Measurements from ENCODE around the gene SLC13A5. TPM values are rescaled to one million over a fixed set of nuclear protein-coding genes. Genes with fewer than 3 reads are reported as not detected.
"Not testable (repeated sequence)": the region's sequence is repeated elsewhere in the genome, so short reads cannot be mapped to it uniquely, and the experiment has no call there.

The SLC13A5 gene
- total RNA-seq, result 0.41 TPM

DNA sequence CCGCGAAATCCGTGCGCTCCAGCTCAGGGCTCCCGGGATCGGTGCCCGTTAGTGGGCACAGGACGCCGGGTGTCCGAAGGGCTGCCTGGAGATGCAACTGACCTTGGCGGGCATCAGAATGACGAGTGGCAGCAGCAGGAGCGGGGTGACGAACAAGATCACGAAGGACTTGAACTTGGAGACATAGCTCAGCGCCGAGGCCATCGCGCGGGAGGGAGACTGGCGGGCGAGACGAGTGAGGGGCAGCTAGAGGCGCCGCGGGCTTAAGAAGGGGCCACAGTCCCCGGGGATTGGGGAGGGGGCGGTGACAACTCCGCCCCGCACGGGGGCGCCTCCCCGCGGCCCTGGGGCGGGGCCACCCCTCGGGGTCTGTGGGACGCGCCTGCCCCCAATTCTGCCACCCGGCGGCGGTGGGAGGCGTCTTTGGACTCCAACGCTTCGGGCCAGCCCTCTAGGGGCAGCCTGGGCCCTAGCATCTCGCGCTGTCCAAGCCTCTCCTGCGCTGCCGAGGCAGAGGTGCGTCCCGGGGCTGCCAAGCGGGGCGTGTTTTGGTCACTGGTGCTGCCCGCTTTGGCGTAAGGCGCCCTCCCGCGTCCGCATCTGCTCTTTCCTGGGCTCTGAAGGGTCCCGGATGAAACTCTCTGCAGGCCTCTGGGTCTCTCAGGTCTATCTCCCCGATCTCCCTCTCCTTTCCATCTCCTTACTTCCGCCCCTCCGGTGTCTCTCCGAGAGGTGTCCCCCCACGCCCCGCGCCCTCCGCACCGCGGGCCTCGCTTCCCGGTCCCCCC, at the start of gene SLC13A5:
SLC13A5 (minus strand) TSS at position 240 of the 788 bp plus-strand sequence; CDS start at position 204, 36 bp downstream.
- no peak for FAIRE-seq
- peak; percentile 47 to 70 for DNase-seq (ENCODE audit: low spot score in 2 of 2)

DNA sequence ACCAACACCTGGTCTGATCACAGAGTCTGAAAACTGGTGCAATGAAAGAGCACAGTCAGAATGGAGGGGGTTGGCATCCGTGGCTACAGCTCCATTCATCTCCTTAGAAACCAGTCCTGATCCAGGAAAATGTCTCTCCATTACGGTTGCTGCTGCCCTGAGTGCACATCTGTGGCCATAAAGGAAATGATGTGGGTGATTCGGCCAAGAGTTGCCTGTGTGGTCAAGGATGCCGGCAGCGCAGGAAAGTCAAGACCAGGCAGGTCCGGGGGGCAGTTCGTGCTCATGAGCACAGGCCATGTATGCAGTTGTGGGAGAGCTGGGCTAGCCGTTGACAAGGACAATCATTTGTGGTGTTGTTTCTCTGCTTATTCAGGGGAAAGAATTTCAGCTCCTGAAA, 48.6 kb upstream of the SLC13A5 start:
- FAIRE-seq, result no peak
- DNase-seq (ENCODE audit: low spot score in 2 of 2), result no peak

DNA sequence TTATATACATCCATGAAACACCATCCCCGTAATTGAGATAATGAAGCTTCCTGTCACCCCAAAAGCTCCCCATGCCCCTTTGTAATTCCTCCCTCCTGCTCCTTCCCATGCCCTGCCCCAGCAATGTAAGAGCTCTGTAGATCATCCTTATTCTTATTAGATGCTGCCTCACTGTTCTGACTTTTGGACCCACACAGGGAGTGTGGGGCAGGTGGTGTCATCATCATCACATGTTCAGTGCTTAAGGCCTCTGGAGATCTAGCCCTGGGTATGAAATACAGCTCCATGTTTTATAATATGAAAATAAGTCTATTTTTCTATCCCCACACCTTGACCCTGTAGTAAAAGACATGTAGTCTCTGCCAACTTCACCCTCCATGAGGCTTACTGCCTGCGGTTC, 44.6 kb upstream of the SLC13A5 start:
- FAIRE-seq (no peak), DNase-seq (ENCODE audit: low spot score in 2 of 2) (no peak)

DNA sequence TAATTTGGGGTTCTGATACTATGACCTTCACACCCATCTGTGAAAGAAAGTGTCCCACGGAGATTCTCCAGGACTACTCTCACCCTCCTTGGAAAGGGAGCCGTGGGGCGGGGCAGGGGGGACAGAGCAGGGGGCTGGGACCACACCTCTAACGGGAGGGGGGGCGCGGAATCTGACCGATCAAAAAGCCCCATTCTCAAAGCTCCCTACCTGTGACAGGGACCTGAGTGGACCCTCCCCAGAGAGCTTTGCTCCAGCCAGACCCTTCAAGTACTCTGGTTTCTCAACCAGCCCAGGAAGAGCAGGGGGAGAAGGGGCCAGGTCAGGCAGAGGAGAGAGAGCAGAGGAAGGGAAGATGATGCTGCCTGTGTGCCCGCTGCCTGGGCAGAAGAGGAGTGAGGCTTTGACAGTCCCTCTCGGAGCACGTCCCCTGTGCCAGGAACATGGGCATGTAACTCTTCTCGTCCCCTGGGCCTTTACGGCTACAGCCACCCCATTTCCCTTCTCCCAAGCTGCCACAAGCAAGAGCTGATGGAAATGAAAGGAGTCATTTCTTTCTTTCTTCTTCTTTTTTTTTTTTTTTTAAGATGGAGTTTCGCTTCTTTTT, 43.4 kb upstream of the SLC13A5 start:
- FAIRE-seq (no peak), DNase-seq (ENCODE audit: low spot score in 2 of 2) (no peak)

DNA sequence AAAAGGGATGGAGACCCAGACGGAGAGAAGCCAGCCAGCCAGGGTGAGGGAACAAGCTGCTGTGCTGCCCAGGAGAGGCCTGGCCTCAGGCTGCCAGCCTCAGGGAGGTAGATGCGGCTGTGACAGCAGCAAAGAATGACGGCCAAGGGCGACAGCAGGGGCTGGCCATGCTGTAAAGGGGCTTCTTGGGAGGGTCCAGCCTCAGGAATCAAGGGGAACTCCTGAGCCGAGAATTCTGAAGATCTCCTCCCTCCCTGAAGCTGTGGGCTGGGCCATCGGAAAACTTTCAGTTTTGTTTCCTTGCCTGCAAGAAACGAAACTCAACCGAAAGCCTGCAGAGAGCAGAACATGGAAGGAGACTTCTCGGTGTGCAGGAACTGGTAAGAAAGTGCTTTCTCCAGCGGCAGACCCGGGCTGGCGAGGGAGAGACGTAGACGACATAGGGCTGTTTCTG, 42.6 kb upstream of the SLC13A5 start, which contains the start of gene XAF1:
XAF1 (plus strand) TSS at position 316 of the 454 bp plus-strand sequence; CDS start at position 349, 33 bp downstream.
- DNase-seq (ENCODE audit: low spot score in 2 of 2), result no peak
- FAIRE-seq, result no peak

DNA sequence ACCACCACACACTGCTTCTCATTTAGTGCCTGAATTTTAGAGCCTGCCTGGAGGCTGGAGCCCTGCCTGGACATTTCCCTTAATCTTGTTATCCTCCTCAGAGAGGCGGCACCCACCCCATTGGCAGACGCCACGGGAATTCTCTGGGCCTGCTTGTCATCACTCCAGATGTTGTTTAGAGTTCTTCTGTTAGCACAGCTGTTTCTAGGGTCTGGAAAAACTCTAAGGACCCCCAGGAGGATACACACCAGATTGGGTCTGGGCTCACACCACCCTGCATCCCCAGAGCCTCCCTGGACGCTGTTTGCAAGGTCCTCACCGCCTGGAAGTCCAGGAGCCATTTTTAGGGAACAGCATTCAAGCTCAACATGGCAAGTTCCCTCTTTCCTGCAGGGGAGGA, 42.1 kb upstream of the SLC13A5 start:
- DNase-seq (ENCODE audit: low spot score in 2 of 2) (no peak), FAIRE-seq (no peak)

DNA sequence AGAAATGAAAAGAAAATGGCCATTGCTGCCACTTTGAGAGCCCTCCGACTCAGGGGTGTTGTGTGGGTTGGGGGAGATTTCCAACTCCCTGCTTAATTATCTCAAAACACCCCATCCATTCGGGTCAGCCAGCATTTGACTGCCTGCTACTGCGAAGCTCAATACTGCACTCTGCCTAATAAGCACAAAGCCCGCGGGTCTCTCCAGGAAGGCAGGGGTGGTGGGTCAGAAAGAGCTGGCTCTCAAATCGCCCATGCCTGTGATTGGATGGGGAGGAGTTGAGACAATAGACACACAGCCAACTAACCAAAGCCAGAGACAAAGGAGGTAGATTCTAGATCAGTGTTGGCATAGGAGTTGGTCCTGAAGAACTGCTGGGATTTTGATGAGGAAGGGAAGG, 40.4 kb upstream of the SLC13A5 start:
- DNase-seq (ENCODE audit: low spot score in 2 of 2) (no peak), FAIRE-seq (no peak)

DNA sequence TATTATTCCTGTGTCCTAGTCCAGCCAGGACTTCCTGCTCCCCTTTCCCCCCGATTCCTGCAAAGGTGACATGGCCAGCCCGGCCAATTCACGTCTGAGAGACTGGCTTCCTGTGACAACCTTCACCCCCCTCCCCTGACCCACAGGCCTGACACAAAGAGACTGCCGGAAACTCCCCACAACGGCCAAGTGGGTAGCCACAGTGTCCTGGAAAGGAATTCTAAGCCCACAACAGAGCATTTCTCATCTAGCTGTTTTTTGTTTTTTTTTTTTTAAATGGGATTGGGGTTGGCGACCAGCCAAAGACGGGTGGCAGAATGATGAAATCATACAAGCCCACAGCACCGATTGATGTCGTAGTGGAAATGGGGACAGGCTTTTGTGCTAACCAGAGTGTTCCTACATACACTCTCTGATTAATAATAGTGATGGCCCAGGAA, 39.9 kb upstream of the SLC13A5 start:
- peak in 1 of 2 donors; percentile 41 for DNase-seq (ENCODE audit: low spot score in 2 of 2)
- FAIRE-seq, result no peak

DNA sequence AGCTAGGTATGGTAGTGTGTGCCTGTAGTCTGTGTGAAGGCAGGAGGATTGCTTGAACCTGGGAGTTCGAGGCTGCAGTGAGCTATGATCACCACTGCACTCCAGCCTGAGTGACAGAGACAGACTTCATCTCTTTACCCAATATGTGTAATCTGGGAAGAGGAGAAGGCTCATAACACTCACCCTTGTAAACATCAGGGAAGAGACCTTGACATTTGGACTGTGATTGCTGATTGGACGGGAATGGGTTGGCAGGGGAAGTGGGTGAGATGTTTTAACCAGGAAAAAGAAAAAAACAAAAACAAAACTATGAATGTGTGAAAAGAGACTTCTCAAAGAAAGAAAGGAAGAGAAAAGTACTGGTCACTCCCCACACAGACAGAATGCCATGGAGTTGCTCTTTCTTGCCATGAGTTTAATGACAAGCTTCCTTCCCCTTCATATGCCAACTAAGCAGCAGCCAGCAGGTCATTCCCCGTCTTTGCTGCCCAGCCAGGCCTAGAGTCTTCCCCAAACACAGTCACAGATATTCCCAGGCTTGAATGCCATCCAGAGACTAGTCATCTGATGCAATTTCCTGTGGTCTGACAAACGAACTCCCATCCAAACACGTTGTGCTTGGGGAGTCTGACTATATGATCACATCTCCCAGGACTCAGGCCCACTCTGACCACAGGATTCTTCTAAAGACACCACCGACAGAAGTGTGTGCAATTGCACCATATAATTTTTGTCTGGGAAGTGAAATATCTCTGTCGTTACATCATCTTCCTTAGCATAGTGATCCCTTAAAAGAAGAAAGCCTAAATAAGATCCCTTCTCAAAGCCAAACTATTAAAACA, 39.1 kb upstream of the SLC13A5 start:
- FAIRE-seq, result no peak
- DNase-seq (ENCODE audit: low spot score in 2 of 2), result peak in 1 of 2 donors; percentile 35

DNA sequence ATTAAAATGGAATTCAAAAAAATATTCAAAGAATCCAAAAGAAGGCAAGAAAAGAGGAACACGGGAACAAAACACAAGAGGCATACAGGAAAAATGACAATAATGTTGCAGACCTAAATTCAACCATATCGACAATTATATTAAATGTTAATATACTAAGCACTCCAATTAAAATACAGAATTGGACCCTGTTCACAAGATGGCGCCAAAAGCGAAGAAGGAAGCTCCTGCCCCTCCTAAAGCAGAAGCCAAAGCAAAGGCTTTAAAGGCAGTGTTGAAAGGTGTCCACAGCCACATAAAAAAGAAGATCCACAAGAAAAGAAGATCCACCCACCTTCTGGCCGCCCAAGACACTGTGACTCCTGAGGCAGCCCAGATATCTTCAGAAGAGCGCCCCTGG, 36.4 kb upstream of the SLC13A5 start:
- DNase-seq (ENCODE audit: low spot score in 2 of 2) (no peak), FAIRE-seq (no peak)

DNA sequence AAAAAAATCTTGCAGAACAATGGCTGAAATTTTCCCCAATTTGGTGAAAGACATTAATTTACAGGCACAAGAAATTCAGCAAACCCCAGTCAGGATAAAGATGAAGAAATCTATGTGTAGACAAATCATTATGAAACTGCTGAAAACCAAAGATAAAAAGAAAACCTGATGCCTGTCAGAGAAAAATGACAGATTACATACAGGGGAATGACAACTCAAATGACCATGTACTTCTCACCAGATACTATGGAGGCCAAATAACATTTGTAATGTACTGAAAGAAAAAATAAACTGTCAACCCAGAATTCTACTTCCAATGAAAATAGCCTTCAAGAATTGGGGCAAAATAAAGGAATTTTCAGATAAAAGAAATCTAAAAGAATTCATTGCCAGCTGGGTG, 35.4 kb upstream of the SLC13A5 start:
- DNase-seq (ENCODE audit: low spot score in 2 of 2), result no peak
- no peak for FAIRE-seq

DNA sequence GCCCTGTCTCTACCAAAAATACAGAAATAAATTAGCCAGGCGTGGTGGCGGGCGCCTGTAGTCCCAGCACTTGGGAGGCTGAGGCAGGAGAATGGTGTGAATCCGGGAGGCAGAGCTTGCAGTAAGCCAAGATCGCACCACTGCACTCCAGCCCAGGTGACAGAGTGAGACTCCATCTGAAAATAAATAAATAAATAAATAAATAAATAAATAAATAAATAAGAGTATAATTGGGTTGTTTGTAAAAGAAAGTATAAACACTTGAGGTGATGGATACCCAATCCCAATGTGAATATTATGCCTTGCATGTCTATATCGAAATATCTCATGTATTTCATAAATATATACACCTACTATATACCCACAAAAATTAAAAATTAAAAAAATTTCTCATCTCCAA, 33.5 kb upstream of the SLC13A5 start:
- not testable (repeated sequence) for DNase-seq (ENCODE audit: low spot score in 2 of 2); FAIRE-seq

DNA sequence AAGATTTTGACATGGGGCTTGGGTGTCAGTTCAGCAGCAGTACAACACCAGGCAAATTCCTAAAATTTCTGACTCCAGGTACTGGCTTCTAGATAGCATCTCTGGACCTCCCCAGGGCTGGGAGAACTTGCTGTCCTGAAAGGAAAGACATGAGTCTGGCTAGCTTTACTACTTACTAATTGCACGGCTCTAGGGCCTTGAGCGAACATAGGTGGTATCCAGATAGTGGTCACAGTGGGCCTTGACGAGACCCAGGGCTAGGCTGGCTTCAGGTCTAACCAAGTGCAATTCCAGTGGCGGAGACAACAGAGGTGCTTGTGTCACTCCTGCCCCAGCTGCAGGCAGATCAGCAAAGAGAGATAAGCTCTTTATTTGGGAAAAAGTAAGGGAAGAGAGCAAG, 16.4 kb upstream of the SLC13A5 start:
- DNase-seq (ENCODE audit: low spot score in 2 of 2) (no peak), FAIRE-seq (no peak)

DNA sequence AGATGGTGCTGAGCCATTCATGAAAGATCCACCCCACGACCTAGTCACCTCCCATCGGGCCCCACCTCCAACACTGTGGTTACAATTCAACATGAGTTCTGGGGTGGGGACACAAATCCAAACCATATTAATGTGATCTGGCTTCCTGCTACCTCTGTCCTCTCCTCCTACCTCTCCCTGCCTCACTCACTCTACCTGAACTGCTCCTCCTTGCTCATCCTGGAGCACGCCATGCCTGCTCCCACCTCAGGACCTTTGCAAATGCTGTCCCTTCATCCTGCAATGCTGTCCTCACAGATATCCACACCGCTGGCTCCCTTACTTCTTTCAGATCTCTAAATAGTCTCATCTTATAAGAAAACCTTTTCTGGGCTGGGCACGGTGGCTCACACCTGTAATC, 10.8 kb upstream of the SLC13A5 start:
- FAIRE-seq (no peak), DNase-seq (ENCODE audit: low spot score in 2 of 2) (no peak)

DNA sequence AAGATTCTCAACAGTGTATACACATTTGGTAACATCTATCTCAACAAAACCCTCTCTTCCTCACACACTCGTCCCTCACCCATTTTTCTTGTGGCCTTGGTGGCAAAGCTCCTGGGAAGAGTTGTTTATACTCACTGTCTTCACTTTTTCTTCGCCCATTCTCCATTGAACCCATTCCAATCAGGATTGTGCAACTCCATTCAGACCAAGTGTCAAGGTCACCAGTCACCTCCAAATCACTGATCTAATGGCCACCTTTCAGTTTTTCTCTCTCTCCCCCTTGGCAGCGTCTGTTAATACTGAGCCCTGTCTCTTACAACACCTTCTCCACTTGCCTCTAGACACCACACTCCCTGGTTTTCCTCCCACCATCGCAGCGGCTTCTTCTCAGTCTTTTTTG, 8.6 kb upstream of the SLC13A5 start:
- FAIRE-seq, result no peak

DNA sequence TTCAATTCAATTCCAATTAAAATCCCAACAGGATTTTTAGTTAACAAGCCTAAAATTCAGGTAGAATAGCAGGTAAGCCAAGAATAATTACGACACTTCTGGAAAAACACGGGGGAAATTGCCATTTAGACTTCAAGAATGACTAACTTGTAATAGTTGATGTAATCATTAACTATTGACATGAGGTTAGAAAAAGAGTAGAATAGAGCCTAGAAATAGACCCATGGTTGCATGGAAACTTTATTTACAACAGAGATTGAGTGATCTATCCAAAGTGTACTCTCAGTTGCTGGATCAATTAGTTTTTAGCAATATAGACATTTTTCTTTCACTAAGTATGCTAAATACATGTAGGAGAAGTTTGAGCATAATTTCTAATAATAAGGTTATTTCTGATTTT, 3.6 kb upstream of the SLC13A5 start:
- FAIRE-seq (no peak), DNase-seq (ENCODE audit: low spot score in 2 of 2) (no peak)

More for the DNA sequence above, 8.6 kb upstream of the SLC13A5 start:
- no peak for DNase-seq (ENCODE audit: low spot score in 2 of 2)

DNA sequence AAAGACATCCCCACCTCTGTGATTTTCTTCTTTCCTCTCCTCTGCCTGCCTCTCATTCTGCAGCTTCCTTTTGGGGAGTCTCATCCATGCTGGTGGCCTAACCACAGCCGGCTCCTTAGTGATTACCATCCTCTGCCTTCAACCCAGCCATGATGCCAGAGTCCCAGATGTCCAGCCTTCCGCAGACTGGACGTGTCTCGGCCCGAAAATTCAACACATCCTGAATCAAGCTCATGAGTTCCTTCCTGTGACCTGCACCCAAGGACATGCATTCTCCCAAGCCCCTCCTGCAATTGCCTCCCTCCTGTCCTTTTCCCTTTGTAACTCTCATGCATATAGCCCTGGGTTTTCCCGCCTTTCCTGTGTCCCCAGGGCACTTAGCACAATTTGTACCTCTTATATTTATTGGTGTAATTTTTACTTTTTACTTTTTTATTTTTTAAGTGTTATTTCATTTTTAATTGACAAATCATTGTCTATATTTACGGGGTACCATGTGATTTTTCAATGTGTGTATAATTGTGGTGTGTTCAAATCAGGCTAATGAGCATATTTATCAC, 1.2 kb upstream of the SLC13A5 start:
- DNase-seq (ENCODE audit: low spot score in 2 of 2), result no peak
- FAIRE-seq, result no peak

DNA sequence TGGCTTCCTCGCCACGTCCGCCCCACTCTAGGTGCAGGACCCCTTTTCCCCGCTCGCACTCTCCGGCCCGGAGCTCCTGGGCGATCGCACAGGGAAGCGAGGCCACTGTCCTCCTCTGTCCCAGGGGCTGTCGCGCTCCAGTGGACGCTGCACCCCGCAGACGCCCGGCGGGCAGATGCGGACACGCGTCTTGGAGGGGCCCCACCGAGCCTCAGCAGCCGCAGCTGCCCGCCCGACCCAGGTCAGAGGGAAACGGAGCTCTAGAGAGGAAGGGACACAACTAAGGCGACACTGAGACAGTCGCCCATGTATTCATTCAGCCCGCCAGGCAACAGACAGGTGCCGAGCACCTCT, 726 bp upstream of the SLC13A5 start:
- DNase-seq (ENCODE audit: low spot score in 2 of 2), result no peak
- FAIRE-seq, result no peak

DNA sequence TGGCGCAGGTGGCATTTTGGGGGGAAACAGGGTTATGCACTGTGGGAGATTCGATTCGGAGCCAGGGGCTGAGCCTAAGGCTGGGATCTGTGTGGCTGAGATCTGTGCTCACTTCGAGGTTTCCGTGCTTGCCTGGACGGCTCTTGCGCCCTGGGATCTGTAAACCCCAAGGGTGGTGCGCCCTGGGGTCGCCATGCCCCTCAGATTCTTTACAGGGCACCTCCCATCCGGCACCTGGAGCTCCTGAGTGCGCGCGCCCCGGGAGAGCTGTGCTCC, 377 bp downstream of the SLC13A5 start:
- DNase-seq (ENCODE audit: low spot score in 2 of 2) (no peak), FAIRE-seq (no peak)

DNA sequence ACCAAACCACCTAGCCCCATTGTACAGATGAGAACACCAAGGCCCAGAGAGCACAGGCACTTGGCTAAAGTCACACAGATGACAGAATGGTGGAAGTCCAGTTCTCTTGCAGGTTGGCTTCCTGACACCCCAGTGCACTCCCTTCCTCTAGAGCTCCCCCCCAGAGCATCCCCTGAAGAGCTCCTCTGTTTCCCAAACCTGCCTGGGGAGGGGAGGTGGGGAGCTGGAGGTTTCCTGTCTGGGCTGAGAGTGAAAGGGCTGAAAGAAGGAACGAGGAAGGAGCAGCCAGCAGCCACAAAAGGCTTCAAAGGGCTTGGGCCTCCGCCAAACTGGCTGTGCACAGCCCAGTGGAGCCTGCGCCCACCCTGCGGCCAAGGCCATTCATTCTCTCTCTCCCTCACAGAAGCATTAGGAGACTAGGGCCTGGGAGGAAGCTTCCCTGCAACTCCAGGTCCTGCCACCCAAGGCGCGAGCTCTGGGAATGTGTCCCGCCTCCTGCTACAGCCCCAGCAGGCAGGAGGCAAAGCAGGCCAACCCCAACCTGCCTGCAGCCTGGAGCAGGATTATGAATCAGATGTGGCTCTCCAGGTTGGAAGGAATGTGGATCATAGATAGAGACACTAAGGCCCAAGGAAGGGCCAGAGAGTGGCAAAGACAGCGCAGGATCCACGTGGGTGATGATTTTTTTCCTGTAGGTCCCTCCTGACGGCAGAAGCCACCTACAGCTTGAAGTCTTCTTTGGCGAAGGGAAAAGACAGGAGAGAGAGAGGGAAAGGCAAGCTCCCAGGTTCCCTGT, 913 bp downstream of the SLC13A5 start:
- FAIRE-seq (no peak), DNase-seq (ENCODE audit: low spot score in 2 of 2) (peak; percentile 38 to 47)

Data from frontal cortex (tissue), 4 donors.